HCT116 (cell line): ENCODE data around the gene HSPB8. TPM values are rescaled to one million over a fixed set of nuclear protein-coding genes. Genes with fewer than 3 reads are reported as not detected.

Source experiments
- ATAC-seq: fragments of 200-7000 bp; cut with Tn5 transposase; 2 replicates; pipeline ENCODE4 v1.9.1; 2020; ENCODE audit warnings: mild to moderate bottlenecking, moderate library complexity
- BruUV-seq: library from RNA; stranded (reverse); fragments of 400-500 nt; replicated peaks from 2 replicates; lab custom pipeline; 2021; lab: Mats Ljungman, UMichigan
- CTCF ChIA-PET: fragments of 300-600 bp; sonication (Branson Sonifier 250); formaldehyde crosslinking; loops from one replicate; lab custom pipeline; 2021; ENCODE audit warnings: antibody characterized with exemption; lab: Charles Lee
- POLR2A ChIA-PET: fragments of 300-600, 350-600 bp; sonication (Branson Sonifier 250); formaldehyde crosslinking; loops from one replicate; lab custom pipeline; 2021; ENCODE audit warnings: antibody characterized with exemption; lab: Charles Lee
- RAD21 ChIA-PET, 2 experiments: fragments of 300-600 bp; sonication (Branson Sonifier 250); formaldehyde crosslinking; loops; one replicate each; lab custom pipeline; 2023; ENCODE audit warnings: low total read pairs in 2 of 2; ENCODE audit not compliant: uncharacterized antibody in 2 of 2, unreplicated experiment in 2 of 2, low non-redundant PET in 1 of 2; lab: Charles Lee
- DNase-seq: peaks from one replicate; pipeline ENCODE4 v3.0.0-alpha.2; 2010; ENCODE audit warnings: low read depth, low spot score
- H2AFZ ChIP-seq: fragments of 200-600 bp; shearing (Covaris generic), sonication (generic); 2 replicates; pipeline ENCODE4 v1.6.1; 2017; ENCODE audit warnings: low read depth, mixed run types, mixed read lengths, antibody characterized with exemption, low read length; ENCODE audit not compliant: poor library complexity, severe bottlenecking
- H3K27ac ChIP-seq: 2 replicates; pipeline ENCODE4 v1.5.1; 2012; ENCODE audit warnings: low read depth, low read length
- H3K27me3 ChIP-seq: fragments of 200-600 bp; sonication (generic); 2 replicates; pipeline ENCODE4 v1.6.1; 2016; ENCODE audit warnings: mixed run types, low read length, mixed read lengths; ENCODE audit not compliant: insufficient read depth
- H3K36me3 ChIP-seq, 2 experiments: fragments of 200-500 bp in 1 of 2; fragments of 200-600 bp in 1 of 2; sonication (Bioruptor generic) in 1 of 2; sonication (generic) in 1 of 2; 2 replicates each; pipeline versions ENCODE4 v1.5.1 to v1.6.1; 2014 to 2016; ENCODE audit warnings: low read length in 2 of 2, inconsistent platforms in 1 of 2, mixed read lengths in 1 of 2, mixed run types in 1 of 2; ENCODE audit not compliant: insufficient read depth in 2 of 2, control insufficient read depth in 1 of 2
- H3K4me1 ChIP-seq, 2 experiments: fragments of 200-600 bp in 1 of 2; sonication (generic) in 1 of 2; 2 replicates each; pipeline versions ENCODE4 v1.5.1 to v1.6.1; 2012 to 2017; ENCODE audit warnings: low read length in 2 of 2, inconsistent platforms in 1 of 2, mild to moderate bottlenecking in 1 of 2, mixed read lengths in 1 of 2, mixed run types in 1 of 2, moderate library complexity in 1 of 2; ENCODE audit not compliant: insufficient read depth in 2 of 2, control insufficient read depth in 1 of 2
- H3K4me2 ChIP-seq: fragments of 200-600 bp; sonication (generic); 2 replicates; pipeline ENCODE4 v1.6.1; 2017; ENCODE audit warnings: mixed run types, low read length, mixed read lengths
- H3K4me3 ChIP-seq, 2 experiments: fragments of 200-600 bp in 1 of 2; sonication (generic) in 1 of 2; replicated peaks in 1 of 2; 2 replicates each; pipeline ENCODE4 v1.5.1; 2011 to 2016; ENCODE audit warnings: low read length in 2 of 2, control low read depth in 1 of 2, low read depth in 1 of 2, mild to moderate bottlenecking in 1 of 2, mixed read lengths in 1 of 2, mixed run types in 1 of 2
- H3K79me2 ChIP-seq: fragments of 200-600 bp; sonication (generic); 2 replicates; pipeline ENCODE4 v1.6.1; 2017; ENCODE audit warnings: mild to moderate bottlenecking, mixed run types, low read length, moderate library complexity, mixed read lengths; ENCODE audit not compliant: insufficient read depth
- H3K9ac ChIP-seq: fragments of 200-600 bp; sonication (generic); 2 replicates; pipeline ENCODE4 v1.6.1; 2016; ENCODE audit warnings: low read length, mixed read lengths
- H3K9me2 ChIP-seq: fragments of 200-600 bp; sonication (generic), shearing (Covaris generic); 2 replicates; pipeline ENCODE4 v1.6.1; 2017; ENCODE audit warnings: mixed run types, mild to moderate bottlenecking, moderate library complexity; ENCODE audit not compliant: insufficient read depth
- H3K9me3 ChIP-seq, 2 experiments: fragments of 200-500 bp in 1 of 2; fragments of 200-600 bp in 1 of 2; sonication (Bioruptor generic) in 1 of 2; sonication (generic) in 1 of 2; 2 replicates each; pipeline ENCODE4 v1.6.1; 2014 to 2017; ENCODE audit warnings: low read length in 2 of 2, mixed read lengths in 2 of 2, inconsistent platforms in 1 of 2, low read depth in 1 of 2, mild to moderate bottlenecking in 1 of 2, mixed run types in 1 of 2, moderate library complexity in 1 of 2; ENCODE audit not compliant: control insufficient read depth in 1 of 2, insufficient read depth in 1 of 2
- H4K20me1 ChIP-seq: fragments of 200-600 bp; sonication (generic), shearing (Covaris generic); 2 replicates; pipeline ENCODE4 v1.6.1; 2017; ENCODE audit warnings: mixed run types, mild to moderate bottlenecking, moderate library complexity; ENCODE audit not compliant: insufficient read depth
- CBX3 ChIP-seq: IDR thresholded peaks from 2 replicates; pipeline ENCODE4 v1.6.1; 2012; ENCODE audit warnings: low read depth
- CEBPB ChIP-seq: IDR thresholded peaks from 2 replicates; pipeline ENCODE4 v1.6.1; 2012; ENCODE audit warnings: low read depth
- FOSL1 ChIP-seq: IDR thresholded peaks from 2 replicates; pipeline ENCODE4 v1.6.1; 2012; ENCODE audit warnings: low read depth
- JUND ChIP-seq: IDR thresholded peaks from 2 replicates; pipeline ENCODE4 v1.6.1; 2012
- POLR2AphosphoS5 ChIP-seq: IDR thresholded peaks from 2 replicates; pipeline ENCODE4 v1.6.1; 2011; ENCODE audit warnings: mild to moderate bottlenecking, low read depth, low read length, moderate library complexity
- SIN3A ChIP-seq: IDR thresholded peaks from 2 replicates; pipeline ENCODE4 v1.6.1; 2012; ENCODE audit warnings: low read depth
- TCF7L2 ChIP-seq: IDR thresholded peaks from 2 replicates; pipeline ENCODE4 v1.7.0; 2011; ENCODE audit warnings: borderline replicate concordance, inconsistent platforms; ENCODE audit not compliant: insufficient read depth, insufficient read length; ENCODE audit errors: extremely low read depth
- ZFX ChIP-seq: fragments of 450-650 bp; IDR thresholded peaks from 2 replicates; pipeline ENCODE4 v1.6.1; 2017
- intact Hi-C: fragments of 100-400 bp; cut with micrococcal nuclease; formaldehyde crosslinking; loops from 2 replicates; pipeline ENCODE4 v1.10.0; 2022
- total RNA-seq: library from RNA; stranded (reverse); gene quantifications from one replicate; pipeline ENCODE4 v1.2.1, GENCODE V29; 2021; ENCODE audit not compliant: unreplicated experiment
- TF ChIP-seq, protein P1 (sequence below): IDR thresholded peaks from 2 replicates; pipeline ENCODE4 v1.6.1; 2012
- TF ChIP-seq, protein P2 (sequence below): IDR thresholded peaks from 2 replicates; pipeline ENCODE4 v1.6.1; 2012; ENCODE audit warnings: low read depth

The HSPB8 gene
- total RNA-seq, 1 experiment from 2014 or later: 3.5 TPM

GRCh38 chr12:119130523-119130922, 48.2 kb upstream of the HSPB8 start:
- ATAC-seq (no peak), DNase-seq (no peak)
- no peaks in the 10 kb centered on the region for H3K4me1 ChIP-seq
- no peak overlapping the region for H3K4me2 ChIP-seq
- no peak overlapping the region for H3K27ac ChIP-seq
- H3K9me2 ChIP-seq: no peaks in the 10 kb centered on the region
- BruUV-seq: no TSS peak
- intact Hi-C loops: no loop called here
- ChIA-PET CTCF (no interaction called here), RAD21 (no interaction called here), POLR2A (no interaction called here)
- H3K9me3 ChIP-seq: no peaks in the 10 kb centered on the region
- no peak overlapping the region for H3K4me3 ChIP-seq
- H3K9ac ChIP-seq: no peak overlapping the region
- H3K27me3 ChIP-seq: peaks cover 23% of the 10 kb centered on the region
- no peaks in the 10 kb centered on the region for H3K79me2 ChIP-seq
- no peaks in the 10 kb centered on the region for H4K20me1 ChIP-seq
- H3K36me3 ChIP-seq: no peaks in the 10 kb centered on the region
- TF ChIP-seq, protein P1, sequence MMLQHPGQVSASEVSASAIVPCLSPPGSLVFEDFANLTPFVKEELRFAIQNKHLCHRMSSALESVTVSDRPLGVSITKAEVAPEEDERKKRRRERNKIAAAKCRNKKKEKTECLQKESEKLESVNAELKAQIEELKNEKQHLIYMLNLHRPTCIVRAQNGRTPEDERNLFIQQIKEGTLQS: no peak
- no peak for TF ChIP-seq POLR2AphosphoS5
- TF ChIP-seq CBX3: no peak
- no peak for TF ChIP-seq SIN3A
- TF ChIP-seq CEBPB: no peak
- TF ChIP-seq FOSL1: no peak
- no peak for TF ChIP-seq JUND
- no peak for TF ChIP-seq ZFX
- TF ChIP-seq TCF7L2: no peak
- TF ChIP-seq, protein P2, sequence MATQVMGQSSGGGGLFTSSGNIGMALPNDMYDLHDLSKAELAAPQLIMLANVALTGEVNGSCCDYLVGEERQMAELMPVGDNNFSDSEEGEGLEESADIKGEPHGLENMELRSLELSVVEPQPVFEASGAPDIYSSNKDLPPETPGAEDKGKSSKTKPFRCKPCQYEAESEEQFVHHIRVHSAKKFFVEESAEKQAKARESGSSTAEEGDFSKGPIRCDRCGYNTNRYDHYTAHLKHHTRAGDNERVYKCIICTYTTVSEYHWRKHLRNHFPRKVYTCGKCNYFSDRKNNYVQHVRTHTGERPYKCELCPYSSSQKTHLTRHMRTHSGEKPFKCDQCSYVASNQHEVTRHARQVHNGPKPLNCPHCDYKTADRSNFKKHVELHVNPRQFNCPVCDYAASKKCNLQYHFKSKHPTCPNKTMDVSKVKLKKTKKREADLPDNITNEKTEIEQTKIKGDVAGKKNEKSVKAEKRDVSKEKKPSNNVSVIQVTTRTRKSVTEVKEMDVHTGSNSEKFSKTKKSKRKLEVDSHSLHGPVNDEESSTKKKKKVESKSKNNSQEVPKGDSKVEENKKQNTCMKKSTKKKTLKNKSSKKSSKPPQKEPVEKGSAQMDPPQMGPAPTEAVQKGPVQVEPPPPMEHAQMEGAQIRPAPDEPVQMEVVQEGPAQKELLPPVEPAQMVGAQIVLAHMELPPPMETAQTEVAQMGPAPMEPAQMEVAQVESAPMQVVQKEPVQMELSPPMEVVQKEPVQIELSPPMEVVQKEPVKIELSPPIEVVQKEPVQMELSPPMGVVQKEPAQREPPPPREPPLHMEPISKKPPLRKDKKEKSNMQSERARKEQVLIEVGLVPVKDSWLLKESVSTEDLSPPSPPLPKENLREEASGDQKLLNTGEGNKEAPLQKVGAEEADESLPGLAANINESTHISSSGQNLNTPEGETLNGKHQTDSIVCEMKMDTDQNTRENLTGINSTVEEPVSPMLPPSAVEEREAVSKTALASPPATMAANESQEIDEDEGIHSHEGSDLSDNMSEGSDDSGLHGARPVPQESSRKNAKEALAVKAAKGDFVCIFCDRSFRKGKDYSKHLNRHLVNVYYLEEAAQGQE: no peak
- TF ChIP-seq, all 23 proteins: peak for 0
- no peak overlapping the region for H2AFZ ChIP-seq
